ENCODE results near the gene LXN. TPM values are rescaled to one million over a fixed set of nuclear protein-coding genes. Genes with fewer than 3 reads are reported as not detected.

The LXN gene
- total and polyA plus RNA-seq, 7 donors, result 1.6 to 6.7 (median 3.2) TPM

DNA sequence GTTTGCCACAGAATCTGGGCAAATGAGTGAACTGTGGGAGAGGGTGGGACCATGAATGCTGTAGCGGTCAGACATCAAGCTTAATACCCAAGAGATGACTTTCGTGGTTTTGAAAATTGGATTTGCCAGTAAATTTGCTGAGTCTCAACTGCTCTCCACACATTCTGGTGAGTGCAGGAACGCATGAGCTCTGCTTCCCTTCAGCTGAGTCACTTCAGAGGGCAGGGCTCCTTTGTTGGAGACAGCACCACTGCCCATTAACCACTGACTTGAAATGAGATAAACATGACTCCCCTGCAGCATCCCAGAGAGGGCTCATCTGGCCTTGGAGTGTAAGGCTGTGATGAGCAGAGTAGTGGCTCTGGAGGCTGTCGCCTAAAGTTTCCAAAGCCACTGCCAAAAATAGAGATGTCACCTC is 37.2 kb upstream of the LXN start:
- no peak overlapping the region for H3K4me3 ChIP-seq
- no peak overlapping the region for H3K27ac ChIP-seq
- DNase-seq (no peak), ATAC-seq (peak; percentile 49 to 71 (median 55))
- WGBS, 3 donors, result 54 to 70% (median 55%) methylated on average over 4 of the region's 4 CpGs
- H3K27me3 ChIP-seq (ENCODE audit: insufficient read depth in 3 of 3, low read length in 2 of 3), result no peaks in the 10 kb centered on the region
- H3K9me3 ChIP-seq, result no peaks in the 10 kb centered on the region
- intact Hi-C loops (cut with DNase I), result no loop called here
- H3K36me3 ChIP-seq (ENCODE audit: insufficient read depth in 1 of 2, low read depth in 1 of 2), result peaks cover 0 to 54% of the 10 kb centered on the region in 2 donors
- peaks cover 13% of the 10 kb centered on the region for H3K4me1 ChIP-seq
- TF ChIP-seq, protein P1, sequence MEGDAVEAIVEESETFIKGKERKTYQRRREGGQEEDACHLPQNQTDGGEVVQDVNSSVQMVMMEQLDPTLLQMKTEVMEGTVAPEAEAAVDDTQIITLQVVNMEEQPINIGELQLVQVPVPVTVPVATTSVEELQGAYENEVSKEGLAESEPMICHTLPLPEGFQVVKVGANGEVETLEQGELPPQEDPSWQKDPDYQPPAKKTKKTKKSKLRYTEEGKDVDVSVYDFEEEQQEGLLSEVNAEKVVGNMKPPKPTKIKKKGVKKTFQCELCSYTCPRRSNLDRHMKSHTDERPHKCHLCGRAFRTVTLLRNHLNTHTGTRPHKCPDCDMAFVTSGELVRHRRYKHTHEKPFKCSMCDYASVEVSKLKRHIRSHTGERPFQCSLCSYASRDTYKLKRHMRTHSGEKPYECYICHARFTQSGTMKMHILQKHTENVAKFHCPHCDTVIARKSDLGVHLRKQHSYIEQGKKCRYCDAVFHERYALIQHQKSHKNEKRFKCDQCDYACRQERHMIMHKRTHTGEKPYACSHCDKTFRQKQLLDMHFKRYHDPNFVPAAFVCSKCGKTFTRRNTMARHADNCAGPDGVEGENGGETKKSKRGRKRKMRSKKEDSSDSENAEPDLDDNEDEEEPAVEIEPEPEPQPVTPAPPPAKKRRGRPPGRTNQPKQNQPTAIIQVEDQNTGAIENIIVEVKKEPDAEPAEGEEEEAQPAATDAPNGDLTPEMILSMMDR (IDR thresholded peaks at IDR 0.05), result no peak

DNA sequence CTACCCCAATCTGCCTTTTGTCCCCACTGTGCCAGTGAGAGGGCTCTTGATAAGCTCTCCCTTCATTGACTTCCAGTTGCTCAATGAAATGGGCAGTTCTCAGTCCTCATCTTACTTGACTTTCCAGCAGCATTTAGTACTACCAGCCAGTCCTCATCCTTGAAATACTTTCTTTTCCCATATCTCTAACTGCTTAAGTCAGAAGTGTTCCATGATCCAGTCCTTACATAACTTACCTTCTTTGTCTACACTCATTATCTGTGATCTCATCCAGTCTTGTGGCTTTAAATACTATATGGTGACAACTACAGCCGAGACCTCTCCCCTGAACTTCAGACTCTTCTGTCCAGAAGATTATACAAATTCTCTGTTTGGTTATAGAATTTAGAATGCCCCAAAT is 31.1 kb upstream of the LXN start:
- peaks cover 0 to 38% of the 10 kb centered on the region in 2 donors for H3K36me3 ChIP-seq (ENCODE audit: insufficient read depth in 1 of 2, low read depth in 1 of 2)
- TF ChIP-seq, protein P1 (IDR thresholded peaks at IDR 0.05), result no peak

DNA sequence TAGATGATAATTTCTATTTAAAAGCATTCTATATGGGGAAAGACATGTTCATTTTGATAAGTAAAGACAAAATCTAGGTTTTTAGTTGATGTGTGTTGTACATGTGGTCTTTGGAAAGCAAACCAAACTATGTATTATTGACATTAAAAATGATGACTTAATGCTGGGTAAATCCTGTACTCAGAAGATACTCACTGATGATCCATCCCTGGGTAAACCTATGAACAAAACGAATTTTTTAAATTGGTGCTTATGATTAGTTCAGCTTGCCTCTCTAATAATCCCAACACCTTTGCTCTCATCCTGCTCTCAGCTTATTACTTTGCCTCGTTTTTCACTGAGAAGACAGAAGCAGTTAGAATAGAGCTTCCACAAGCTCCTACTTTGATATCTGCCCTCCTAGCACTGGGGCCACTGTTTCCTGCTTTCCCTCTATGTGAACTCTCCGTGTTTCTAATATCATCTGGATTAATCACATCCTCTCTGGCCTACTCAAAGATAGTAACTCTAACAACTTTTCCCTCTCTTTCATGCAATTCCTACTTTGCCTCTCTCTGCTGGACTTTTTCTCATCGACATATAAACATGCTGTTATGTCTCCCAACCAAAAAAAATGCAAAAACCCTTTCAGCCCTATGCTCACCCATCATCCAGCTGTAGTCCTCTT is 30.5 kb upstream of the LXN start:
- Histone ChIP-seq H3K4me1 (no peaks in the 10 kb centered on the region), H3K27ac (no peak overlapping the region), H3K36me3 (ENCODE audit: insufficient read depth in 1 of 2, low read depth in 1 of 2) (peaks cover 0 to 38% of the 10 kb centered on the region in 2 donors), H3K9me3 (no peaks in the 10 kb centered on the region), H3K4me3 (no peak overlapping the region), H3K27me3 (ENCODE audit: insufficient read depth in 3 of 3, low read length in 2 of 3) (no peaks in the 10 kb centered on the region)
- intact Hi-C loops (cut with DNase I), result no loop called here
- TF ChIP-seq, protein P1 (IDR thresholded peaks at IDR 0.05), result no peak
- ATAC-seq (no peak), DNase-seq (no peak)
- 81 to 87% (median 83%) methylated on average over 4 of the region's 4 CpGs for WGBS, 3 donors

More for the DNA sequence above, 31.1 kb upstream of the LXN start:
- Histone ChIP-seq H3K4me1 (no peaks in the 10 kb centered on the region), H3K9me3 (no peaks in the 10 kb centered on the region), H3K4me3 (no peak overlapping the region), H3K27ac (no peak overlapping the region), H3K27me3 (ENCODE audit: insufficient read depth in 3 of 3, low read length in 2 of 3) (no peaks in the 10 kb centered on the region)
- ATAC-seq (no peak), DNase-seq (no peak)
- intact Hi-C loops (cut with DNase I), result no loop called here
- 89 to 97% (median 97%) methylated on average over 1 of the region's 1 CpG for WGBS, 3 donors

DNA sequence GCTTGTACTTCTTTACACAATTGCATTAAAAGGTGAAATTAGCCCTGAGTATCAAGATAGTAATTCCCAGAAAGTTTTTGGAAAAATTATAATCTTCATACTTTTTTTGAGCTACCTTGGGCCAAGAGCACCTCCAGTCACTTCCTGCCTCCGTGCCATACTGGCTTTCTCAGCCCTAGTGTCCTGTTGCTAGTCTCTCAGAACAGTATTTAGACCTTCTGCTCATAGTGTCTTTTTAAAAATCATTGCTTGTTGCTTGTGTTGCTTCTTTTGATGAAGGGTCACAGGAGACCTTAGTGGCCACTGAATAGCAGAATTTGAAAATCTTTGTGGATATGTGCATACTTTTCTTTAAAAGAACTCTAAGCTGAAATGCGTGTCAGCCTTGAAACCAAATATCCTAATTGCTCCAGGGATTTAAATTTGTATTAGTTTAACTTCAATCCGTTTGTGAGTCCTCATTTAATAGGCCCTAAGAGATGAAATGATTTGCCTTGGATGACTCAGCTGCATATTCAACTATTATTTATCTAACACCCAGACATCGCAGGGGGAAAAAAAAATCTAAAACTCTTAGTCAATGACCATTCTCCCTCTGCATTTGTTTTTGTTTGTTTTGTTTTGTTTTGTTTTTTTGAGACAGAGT is 29.1 kb upstream of the LXN start:
- no peaks in the 10 kb centered on the region for H3K27me3 ChIP-seq (ENCODE audit: insufficient read depth in 3 of 3, low read length in 2 of 3)
- no peaks in the 10 kb centered on the region for H3K4me1 ChIP-seq
- TF ChIP-seq, protein P1 (IDR thresholded peaks at IDR 0.05), result no peak
- H3K36me3 ChIP-seq (ENCODE audit: insufficient read depth in 1 of 2, low read depth in 1 of 2), result peaks cover 0 to 38% of the 10 kb centered on the region in 2 donors
- WGBS, 3 donors, result 75 to 83% (median 79%) methylated on average over 4 of the region's 4 CpGs
- no peak overlapping the region for H3K4me3 ChIP-seq
- ATAC-seq (no peak), DNase-seq (no peak)
- intact Hi-C loops (cut with DNase I), result no loop called here
- no peaks in the 10 kb centered on the region for H3K9me3 ChIP-seq
- H3K27ac ChIP-seq, result no peak overlapping the region
